Activated naive CD8-positive, alpha-beta T cell treated with anti-CD3 and anti-CD28 coated beads, Interleukin-2, amount 10 ng/mL, durations not matched to agents 7 days and 5 days (primary cell): ENCODE results near the gene SMARCC1. TPM values are rescaled to one million over a fixed set of nuclear protein-coding genes. Genes with fewer than 3 reads are reported as not detected.

ENCODE experiments used
- ATAC-seq: fragments of 150-1000 bp; cut with Tn5 transposase; one replicate; pipeline ENCODE4 v1.10.0; 2021; ENCODE audit warnings: low read depth, moderate library complexity
- POLR2A ChIA-PET: fragments of 350-600 bp; sonication (Branson Sonifier 250); formaldehyde crosslinking; loops from one replicate; lab custom pipeline; 2021; ENCODE audit warnings: antibody characterized with exemption; lab: Charles Lee
- DNase-seq: peaks from one replicate; pipeline ENCODE4 v3.0.0; 2021
- H3K27ac Mint-ChIP-seq: one replicate; pipeline ENCODE4 v1.8.0; 2022; ENCODE audit warnings: mild to moderate bottlenecking, mixed read lengths
- H3K27me3 Mint-ChIP-seq: one replicate; pipeline ENCODE4 v1.8.0; 2022; ENCODE audit warnings: mild to moderate bottlenecking, moderate library complexity, mixed read lengths
- H3K36me3 Mint-ChIP-seq: one replicate; pipeline ENCODE4 v1.8.0; 2021; ENCODE audit warnings: mild to moderate bottlenecking, mixed read lengths
- H3K4me1 Mint-ChIP-seq: one replicate; pipeline ENCODE4 v1.8.0; 2021; ENCODE audit warnings: mixed read lengths
- H3K4me3 Mint-ChIP-seq: one replicate; pipeline ENCODE4 v1.8.0; 2022; ENCODE audit warnings: mild to moderate bottlenecking, moderate library complexity, mixed read lengths
- H3K9me3 Mint-ChIP-seq: one replicate; pipeline ENCODE4 v1.8.0; 2021; ENCODE audit warnings: mixed read lengths
- total RNA-seq, 2 experiments: library from RNA; stranded (reverse); gene quantifications; one replicate each; pipeline ENCODE4 v1.2.3, GENCODE V29; 2021

The SMARCC1 gene
- total RNA-seq, 2 experiments from 2014 or later = 82.8 to 88.1 TPM

GRCh38 chr3:47580481-47580880 is 201.2 kb downstream of the SMARCC1 start:
- ATAC-seq = no peak
- H3K36me3 Mint-ChIP-seq = no peaks in the 10 kb centered on the region
- POLR2A ChIA-PET = no interaction called here
- no peak for DNase-seq
- H3K27ac Mint-ChIP-seq = no peak overlapping the region
- H3K4me3 Mint-ChIP-seq = no peak overlapping the region
- no peaks in the 10 kb centered on the region for H3K4me1 Mint-ChIP-seq
- H3K27me3 Mint-ChIP-seq = peaks cover 25% of the 10 kb centered on the region
- no peaks in the 10 kb centered on the region for H3K9me3 Mint-ChIP-seq

- Mint-ChIP-seq H3K9me3 (no peaks in the 10 kb centered on the region), H3K4me3 (peak overlapping the region; percentile 8), H3K4me1 (no peaks in the 10 kb centered on the region), H3K27me3 (peaks cover 32% of the 10 kb centered on the region), H3K36me3 (no peaks in the 10 kb centered on the region), H3K27ac (no peak overlapping the region)
- POLR2A ChIA-PET = no interaction called here
- ATAC-seq (no peak), DNase-seq (no peak)
Measured at GRCh38 chr3:47579875-47580274, 201.8 kb downstream of the SMARCC1 start.

GRCh38 chr3:47578691-47579632 is 202.7 kb downstream of the SMARCC1 start, which contains the start of gene CSPG5:
TSS of gene CSPG5 (minus strand) at chr3:47578865. CDS start at chr3:47578693, 172 bp downstream.
- ATAC-seq (peak; percentile 43), DNase-seq (peak; percentile 65)
- no peak within 1 kb of the TSS for H3K27ac Mint-ChIP-seq
- H3K9me3 Mint-ChIP-seq = no peaks in the 10 kb centered on the region
- no peaks in the 10 kb centered on the region for H3K4me1 Mint-ChIP-seq
- POLR2A ChIA-PET = no interaction called here
- peak within 1 kb of the TSS; percentile 63 for H3K4me3 Mint-ChIP-seq
- no peaks in the 10 kb centered on the region for H3K36me3 Mint-ChIP-seq
- peaks cover 35% of the 10 kb centered on the region for H3K27me3 Mint-ChIP-seq

GRCh38 chr3:47578119-47578632 is 203.5 kb downstream of the SMARCC1 start:
- peak; percentile 65 for ATAC-seq
- H3K27me3 Mint-ChIP-seq = peaks cover 40% of the 10 kb centered on the region
- H3K4me3 Mint-ChIP-seq = peak overlapping the region; percentile 63
- H3K36me3 Mint-ChIP-seq = no peaks in the 10 kb centered on the region
- H3K9me3 Mint-ChIP-seq = no peaks in the 10 kb centered on the region
- no peak overlapping the region for H3K27ac Mint-ChIP-seq
- DNase-seq = peak; percentile 67
- H3K4me1 Mint-ChIP-seq = no peaks in the 10 kb centered on the region
- POLR2A ChIA-PET = interaction anchor here (0.9 kb wide), 1 partner anchor 203 kb away, joined by 4 read pairs; no protein-coding TSS in a partner anchor

GRCh38 chr3:47577583-47578118 is 204.0 kb downstream of the SMARCC1 start:
- Mint-ChIP-seq H3K27ac (no peak overlapping the region), H3K4me1 (no peaks in the 10 kb centered on the region), H3K4me3 (peak overlapping the region; percentile 63), H3K27me3 (peaks cover 42% of the 10 kb centered on the region), H3K9me3 (no peaks in the 10 kb centered on the region), H3K36me3 (no peaks in the 10 kb centered on the region)
- POLR2A ChIA-PET = interaction anchor here (0.9 kb wide), 1 partner anchor 203 kb away, joined by 4 read pairs; no protein-coding TSS in a partner anchor
- ATAC-seq (no peak), DNase-seq (no peak)

- H3K4me1 Mint-ChIP-seq = no peaks in the 10 kb centered on the region
- POLR2A ChIA-PET = no interaction called here
Measured at GRCh38 chr3:47573190-47574172, 208.2 kb downstream of the SMARCC1 start.

GRCh38 chr3:47571391-47572175 is 210.1 kb downstream of the SMARCC1 start:
- no peak for ATAC-seq
- no peak overlapping the region for H3K27ac Mint-ChIP-seq
- POLR2A ChIA-PET = interaction anchor here (0.6 kb wide), 1 partner anchor 234 kb away, joined by 3 read pairs; no protein-coding TSS in a partner anchor
- peaks cover 49% of the 10 kb centered on the region for H3K27me3 Mint-ChIP-seq
- no peaks in the 10 kb centered on the region for H3K9me3 Mint-ChIP-seq
- no peaks in the 10 kb centered on the region for H3K36me3 Mint-ChIP-seq
- H3K4me1 Mint-ChIP-seq = no peaks in the 10 kb centered on the region
- DNase-seq = no peak
- H3K4me3 Mint-ChIP-seq = no peak overlapping the region

More at GRCh38 chr3:47573190-47574172, 208.2 kb downstream of the SMARCC1 start:
- ATAC-seq = no peak
- peaks cover 53% of the 10 kb centered on the region for H3K27me3 Mint-ChIP-seq
- no peak overlapping the region for H3K27ac Mint-ChIP-seq
- no peaks in the 10 kb centered on the region for H3K36me3 Mint-ChIP-seq
- H3K4me3 Mint-ChIP-seq = no peak overlapping the region
- DNase-seq = no peak
- H3K9me3 Mint-ChIP-seq = no peaks in the 10 kb centered on the region

GRCh38 chr3:47568901-47569300 is 212.8 kb downstream of the SMARCC1 start:
- POLR2A ChIA-PET = no interaction called here
- no peak for DNase-seq
- no peak overlapping the region for H3K27ac Mint-ChIP-seq
- peaks cover 28% of the 10 kb centered on the region for H3K27me3 Mint-ChIP-seq
- no peaks in the 10 kb centered on the region for H3K36me3 Mint-ChIP-seq
- H3K9me3 Mint-ChIP-seq = no peaks in the 10 kb centered on the region
- H3K4me3 Mint-ChIP-seq = no peak overlapping the region
- H3K4me1 Mint-ChIP-seq = no peaks in the 10 kb centered on the region
- no peak for ATAC-seq

- DNase-seq (no peak), ATAC-seq (no peak)
- Mint-ChIP-seq H3K27me3 (peaks cover 18% of the 10 kb centered on the region), H3K36me3 (no peaks in the 10 kb centered on the region), H3K4me3 (no peak overlapping the region), H3K4me1 (no peaks in the 10 kb centered on the region), H3K27ac (no peak overlapping the region), H3K9me3 (no peaks in the 10 kb centered on the region)
- POLR2A ChIA-PET = no interaction called here
Measured at GRCh38 chr3:47567149-47567548, 214.5 kb downstream of the SMARCC1 start.

GRCh38 chr3:47566667-47567066 is 215.0 kb downstream of the SMARCC1 start:
- POLR2A ChIA-PET = no interaction called here
- Mint-ChIP-seq H3K4me3 (no peak overlapping the region), H3K36me3 (no peaks in the 10 kb centered on the region), H3K9me3 (no peaks in the 10 kb centered on the region), H3K27me3 (peaks cover 14% of the 10 kb centered on the region), H3K4me1 (no peaks in the 10 kb centered on the region), H3K27ac (no peak overlapping the region)
- no peak for ATAC-seq
- no peak for DNase-seq

- Mint-ChIP-seq H3K36me3 (no peaks in the 10 kb centered on the region), H3K4me3 (no peak overlapping the region), H3K9me3 (no peaks in the 10 kb centered on the region), H3K27me3 (peaks cover 9% of the 10 kb centered on the region), H3K4me1 (no peaks in the 10 kb centered on the region), H3K27ac (no peak overlapping the region)
- ATAC-seq (no peak), DNase-seq (no peak)
- POLR2A ChIA-PET = no interaction called here
Measured at GRCh38 chr3:47565734-47566550, 215.8 kb downstream of the SMARCC1 start.
